ENCODE data around the gene EXOC4.
"Not testable (repeated sequence)": the region's sequence is repeated elsewhere in the genome, so short reads cannot be mapped to it uniquely, and the experiment has no call there.

Gene EXOC4

DNA sequence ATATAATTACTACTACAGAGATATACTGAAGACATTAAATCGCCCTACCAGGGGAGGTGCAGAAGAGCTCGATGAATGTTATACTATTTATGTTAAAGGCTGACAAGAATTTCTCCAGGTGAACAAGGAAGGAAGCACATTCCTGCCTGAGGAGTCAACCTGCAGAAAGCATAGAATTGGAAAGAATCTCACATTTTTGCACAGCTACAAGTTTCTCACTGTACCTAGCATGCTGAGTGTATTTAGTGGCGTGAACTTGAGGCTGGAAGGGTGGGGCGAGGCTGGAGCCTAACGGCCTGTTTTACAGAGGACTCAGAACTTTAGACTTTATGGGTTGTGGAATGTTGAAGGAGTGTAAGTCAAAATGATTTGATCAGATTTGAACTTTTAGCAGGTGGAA, 500.6 kb downstream of the EXOC4 start:
- DNase-seq (ENCODE audit: low spot score), result no peak

DNA sequence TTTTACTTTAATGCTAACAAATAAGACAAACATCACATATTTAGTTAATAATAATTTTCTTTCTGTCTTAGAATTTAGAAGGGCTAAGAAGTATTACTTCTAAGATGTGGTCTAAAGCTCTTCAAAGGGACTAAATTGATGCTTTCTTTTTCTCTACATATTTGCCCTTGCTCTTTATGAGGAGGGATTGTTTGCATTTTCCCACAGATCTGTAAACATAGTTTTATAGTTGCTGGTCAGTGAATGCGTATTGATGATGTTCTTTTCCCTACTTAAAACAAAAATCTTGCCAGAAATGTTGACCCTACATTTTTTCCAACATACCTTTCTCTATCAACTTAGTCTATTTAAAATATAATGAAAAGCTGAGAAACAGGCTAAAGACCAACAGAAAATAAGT, 501.8 kb downstream of the EXOC4 start:
- DNase-seq (ENCODE audit: low spot score), result no peak

DNA sequence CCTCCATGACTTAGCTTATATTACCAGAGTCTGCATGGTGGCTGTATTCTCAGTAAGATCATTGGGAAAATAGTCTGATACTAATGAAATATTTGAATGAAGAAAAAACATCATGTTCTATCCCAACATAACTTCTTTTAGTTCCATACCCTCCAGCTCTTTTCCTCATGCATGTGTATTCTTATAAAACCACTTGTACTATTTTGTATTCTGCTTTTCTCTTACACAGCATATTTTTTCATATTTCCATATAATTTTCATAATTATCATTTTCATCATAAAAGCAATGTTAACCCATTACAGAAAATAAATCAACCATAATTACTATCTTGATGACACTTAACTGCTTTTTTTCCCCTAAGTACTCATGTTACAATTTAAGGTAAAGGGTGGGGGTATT, 503.0 kb downstream of the EXOC4 start:
- no peak for DNase-seq (ENCODE audit: low spot score)

DNA sequence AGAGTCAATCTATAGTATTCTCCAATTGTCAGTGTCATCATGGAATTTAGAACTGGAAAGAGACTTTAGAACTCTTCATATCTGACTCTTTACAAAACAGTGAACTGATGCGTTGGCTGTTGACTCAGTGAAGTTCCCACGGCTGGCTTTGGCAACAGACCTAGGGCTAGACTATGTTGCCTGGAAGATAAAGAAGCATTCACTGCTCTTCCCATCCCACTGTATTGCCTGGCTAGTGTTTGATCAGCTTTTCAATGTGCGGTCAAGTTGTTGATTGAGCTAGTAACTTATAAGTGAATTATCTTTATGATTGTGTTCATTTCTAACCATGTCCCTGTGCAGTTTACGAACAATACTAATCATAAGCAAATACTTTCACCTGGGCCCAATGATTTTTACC, 508.6 kb downstream of the EXOC4 start:
- DNase-seq (ENCODE audit: low spot score), result no peak

DNA sequence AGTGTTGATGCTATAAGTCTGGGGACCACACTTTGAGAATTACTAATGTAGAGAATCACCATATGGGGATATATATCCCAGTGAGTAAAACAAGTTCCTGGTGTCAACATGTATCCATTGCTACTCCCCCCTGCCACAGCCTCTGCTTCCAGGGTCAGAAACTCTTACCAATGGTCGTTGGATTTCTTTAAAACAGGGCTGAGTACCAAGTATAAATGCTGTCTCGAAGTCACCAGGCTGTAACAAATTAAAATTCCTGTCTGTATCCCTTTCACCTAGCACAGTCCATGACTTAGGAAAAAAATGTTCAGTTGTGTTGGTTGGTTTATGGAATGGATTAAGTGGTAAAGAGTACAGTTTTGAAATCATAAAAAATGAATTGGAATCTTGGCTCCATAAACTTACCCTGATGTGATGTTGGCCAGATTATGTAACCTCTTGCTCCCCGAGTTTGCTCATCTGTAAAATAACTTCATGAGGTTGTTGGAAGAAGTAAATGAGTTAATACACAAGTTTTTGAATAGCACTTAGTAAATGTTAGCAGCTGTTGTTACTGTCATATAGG, 510.3 kb downstream of the EXOC4 start:
- DNase-seq (ENCODE audit: low spot score), result no peak

DNA sequence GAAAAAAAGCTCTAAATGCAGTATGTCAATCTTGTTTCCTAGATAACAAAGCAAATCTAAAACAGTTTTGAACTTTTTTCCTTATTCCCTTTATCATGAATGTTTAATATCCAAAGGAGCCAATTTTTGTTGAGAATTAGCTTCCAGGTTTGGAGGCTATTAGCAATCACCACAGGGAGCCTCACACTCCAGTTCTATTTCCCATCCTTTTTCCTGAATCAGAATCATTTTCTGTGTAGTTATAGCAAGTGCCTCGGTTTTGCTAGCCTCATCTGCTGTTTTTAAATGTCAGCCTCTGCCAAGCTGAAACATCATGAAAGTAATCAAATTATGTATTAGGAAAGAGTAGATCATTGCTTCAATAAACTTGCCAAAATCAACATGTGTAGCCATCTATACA, 516.8 kb downstream of the EXOC4 start:
- no peak for DNase-seq (ENCODE audit: low spot score)

DNA sequence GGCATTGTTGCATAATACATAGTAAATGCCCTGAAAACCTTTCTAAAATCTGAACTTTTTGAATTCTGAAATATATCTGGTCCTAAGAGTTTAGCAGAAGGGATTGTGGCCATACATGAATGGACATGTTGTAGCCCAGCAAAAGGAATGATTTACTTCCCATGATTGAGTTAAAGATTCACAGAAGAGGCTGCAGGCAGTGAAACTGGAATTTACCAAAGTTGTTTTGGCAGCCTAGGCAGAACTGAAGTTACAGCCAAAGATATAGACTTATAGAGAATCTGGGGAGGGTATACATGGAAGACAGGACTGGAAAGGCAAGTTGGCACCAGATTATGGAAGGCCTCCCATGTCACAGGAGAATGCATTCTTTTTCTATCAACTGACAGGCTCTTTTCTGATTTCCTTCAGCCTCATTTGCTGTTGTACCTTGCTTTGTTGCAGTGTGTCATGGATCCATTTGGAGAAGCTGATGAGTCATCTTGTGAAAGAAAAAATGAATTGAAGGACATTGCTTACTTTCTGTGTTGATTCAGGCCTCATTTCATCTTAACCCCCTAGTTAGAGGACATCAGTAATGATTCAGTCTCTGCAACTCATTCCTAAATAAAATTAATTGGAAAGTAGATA, 518.1 kb downstream of the EXOC4 start:
- DNase-seq (ENCODE audit: low spot score), result no peak

DNA sequence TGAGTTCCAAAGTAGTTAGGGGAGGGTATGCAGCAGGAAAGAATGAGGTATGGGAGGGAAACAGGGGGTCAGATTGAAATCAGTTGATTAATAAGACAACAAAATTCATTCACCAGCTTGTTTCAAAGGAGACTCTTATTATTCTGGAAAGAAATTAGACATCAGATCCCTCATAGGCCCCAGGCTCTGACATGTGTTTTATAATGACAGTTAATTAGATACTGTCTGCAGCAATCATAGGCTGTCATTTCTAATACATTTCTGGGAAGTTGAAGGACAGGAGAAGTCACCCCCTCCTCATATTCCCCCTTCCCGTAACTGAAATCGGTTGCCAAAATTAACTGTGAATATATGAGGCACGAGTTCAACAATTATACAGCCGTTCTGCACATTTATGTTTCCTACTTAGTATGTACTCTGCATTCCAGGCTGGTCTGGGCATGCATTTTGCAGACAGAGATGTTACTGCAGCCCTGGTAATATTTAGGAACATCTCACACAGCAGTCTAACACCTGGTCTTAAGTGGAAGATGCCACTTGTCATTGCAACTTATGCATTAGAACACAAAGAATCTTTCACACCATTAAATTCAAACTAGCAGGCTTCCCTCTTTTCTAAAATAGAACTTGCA, 519.0 kb downstream of the EXOC4 start:
- no peak for DNase-seq (ENCODE audit: low spot score)

DNA sequence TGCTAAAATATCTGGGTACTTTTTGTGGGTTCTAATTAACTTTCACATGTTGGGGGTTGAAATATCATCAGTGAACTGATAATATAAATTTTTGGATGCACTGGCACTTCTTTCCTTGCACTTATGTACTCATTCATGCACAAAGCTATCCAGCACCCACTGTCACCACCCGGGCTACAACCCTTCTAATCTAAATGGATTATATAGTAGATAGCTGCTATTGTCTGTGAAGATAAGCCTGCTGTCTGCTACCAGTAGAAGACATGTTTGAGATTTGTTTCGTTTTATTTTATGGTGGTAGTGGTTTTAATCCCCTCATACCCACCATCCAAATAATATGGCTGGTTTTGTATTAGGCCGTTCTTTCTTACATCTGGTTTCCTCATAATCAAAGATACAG, 520.7 kb downstream of the EXOC4 start:
- no peak for DNase-seq (ENCODE audit: low spot score)

DNA sequence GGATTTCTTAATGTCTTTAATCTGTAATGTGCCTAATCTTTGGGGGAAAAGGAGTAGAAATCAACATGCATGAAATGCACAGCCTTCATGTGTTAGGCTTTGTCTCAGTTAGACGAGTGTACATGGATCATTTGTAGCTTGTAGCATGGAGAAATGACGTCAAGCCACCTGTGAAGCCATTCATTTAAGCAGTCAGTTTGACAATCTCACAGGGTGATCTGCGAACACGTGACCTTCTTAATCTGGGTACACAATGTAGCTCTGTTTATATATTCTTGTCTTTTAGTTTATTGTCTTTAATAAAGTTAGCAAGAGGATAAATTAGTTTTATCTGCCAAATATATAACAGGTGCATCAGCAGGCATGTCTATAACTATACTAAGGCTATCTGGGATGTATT, 522.3 kb downstream of the EXOC4 start:
- DNase-seq (ENCODE audit: low spot score), result no peak

DNA sequence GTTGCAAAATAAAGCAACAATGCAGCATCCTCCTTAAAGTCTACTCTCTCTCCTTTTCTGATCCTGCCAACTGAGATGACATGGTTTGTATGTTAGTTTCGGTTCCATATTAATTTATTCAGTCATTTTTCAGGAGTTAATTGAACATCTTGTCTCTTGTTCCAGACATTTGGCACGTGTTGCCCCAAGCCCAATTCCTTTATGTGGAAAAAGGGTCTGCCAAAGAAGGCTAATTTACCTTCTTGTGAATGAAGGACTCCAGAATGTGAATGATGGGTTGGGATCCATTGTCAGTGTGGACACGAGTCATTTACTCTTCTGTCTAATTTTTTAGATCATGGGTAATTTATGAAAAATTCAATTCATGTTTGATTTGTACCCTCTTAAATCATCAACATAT, 523.4 kb downstream of the EXOC4 start:
- DNase-seq (ENCODE audit: low spot score), result no peak

DNA sequence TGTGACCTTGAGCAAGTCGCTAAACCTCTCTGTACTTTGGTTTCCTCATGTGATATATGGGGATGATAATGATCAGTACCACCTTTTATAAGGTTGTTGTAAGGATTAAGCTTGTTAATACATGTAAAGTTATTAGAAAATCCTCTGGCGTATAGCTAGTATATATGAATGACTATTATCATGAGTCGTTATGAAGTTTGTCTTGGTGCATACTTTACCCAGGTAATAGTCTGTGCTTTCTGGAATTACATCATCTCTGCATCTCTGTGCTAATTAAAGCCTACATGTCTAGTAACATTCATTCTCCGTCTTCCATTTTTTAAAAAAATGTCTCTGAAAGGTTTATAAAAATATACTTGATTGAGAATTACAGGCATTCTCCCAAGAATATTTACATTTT, 524.8 kb downstream of the EXOC4 start:
- no peak for DNase-seq (ENCODE audit: low spot score)

DNA sequence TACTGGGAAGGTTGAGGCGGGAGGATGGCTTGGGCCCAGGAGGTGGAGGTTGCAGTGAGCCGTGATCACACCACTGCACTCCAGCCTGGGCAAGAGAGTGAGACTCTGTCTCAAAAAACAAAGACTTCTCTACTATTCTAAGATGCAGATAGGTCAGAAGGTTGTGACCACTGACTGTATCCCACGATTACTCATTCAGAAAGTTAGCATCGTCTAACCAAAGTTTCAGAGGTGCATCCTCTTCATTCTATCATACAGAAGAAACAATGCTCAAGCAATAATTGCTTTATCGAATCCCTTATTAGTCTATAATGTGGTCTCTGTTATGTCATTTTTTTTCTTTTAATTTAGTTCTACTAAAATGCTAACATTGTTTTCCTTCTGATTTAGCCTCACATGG, 525.6 kb downstream of the EXOC4 start:
- DNase-seq (ENCODE audit: low spot score), result no peak

DNA sequence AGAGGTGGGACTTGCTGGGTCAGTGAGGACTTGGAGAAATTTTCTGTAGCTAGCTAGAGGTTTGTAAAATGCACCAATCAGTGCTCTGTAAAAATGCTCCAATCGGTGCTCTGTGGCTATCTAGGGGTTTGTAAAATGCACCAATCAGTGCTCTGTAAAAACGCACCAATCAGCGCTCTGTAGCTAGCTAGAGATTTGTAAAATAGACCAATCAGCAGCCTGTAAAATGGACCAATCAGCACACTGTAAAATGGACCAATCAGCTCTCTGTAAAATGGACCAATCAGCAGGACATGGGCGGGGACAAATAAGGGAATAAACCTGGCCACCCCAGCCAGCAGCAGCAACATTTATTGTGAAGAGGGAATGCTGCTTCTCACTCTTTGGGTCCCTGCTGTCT, 526.7 kb downstream of the EXOC4 start:
- DNase-seq (ENCODE audit: low spot score), result not testable (repeated sequence)

DNA sequence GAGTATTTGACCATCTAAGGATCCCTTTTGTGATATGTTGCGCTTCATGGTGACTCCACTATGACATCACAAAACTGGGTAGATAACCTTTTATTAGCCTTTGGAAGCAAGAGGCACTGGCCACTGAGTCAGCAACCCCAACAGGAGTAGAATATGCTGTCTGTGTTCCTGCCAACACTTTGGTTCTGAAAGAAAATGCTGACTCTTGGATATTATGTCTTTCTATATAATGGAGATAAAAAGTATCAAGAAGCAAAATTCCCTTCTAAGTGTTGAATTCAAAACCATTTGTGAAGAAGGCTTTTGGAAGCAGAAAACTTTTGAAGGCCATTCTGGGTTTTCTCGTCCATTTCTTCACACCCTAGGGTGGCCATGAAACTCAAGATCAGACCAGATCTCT, 528.0 kb downstream of the EXOC4 start:
- DNase-seq (ENCODE audit: low spot score), result no peak

DNA sequence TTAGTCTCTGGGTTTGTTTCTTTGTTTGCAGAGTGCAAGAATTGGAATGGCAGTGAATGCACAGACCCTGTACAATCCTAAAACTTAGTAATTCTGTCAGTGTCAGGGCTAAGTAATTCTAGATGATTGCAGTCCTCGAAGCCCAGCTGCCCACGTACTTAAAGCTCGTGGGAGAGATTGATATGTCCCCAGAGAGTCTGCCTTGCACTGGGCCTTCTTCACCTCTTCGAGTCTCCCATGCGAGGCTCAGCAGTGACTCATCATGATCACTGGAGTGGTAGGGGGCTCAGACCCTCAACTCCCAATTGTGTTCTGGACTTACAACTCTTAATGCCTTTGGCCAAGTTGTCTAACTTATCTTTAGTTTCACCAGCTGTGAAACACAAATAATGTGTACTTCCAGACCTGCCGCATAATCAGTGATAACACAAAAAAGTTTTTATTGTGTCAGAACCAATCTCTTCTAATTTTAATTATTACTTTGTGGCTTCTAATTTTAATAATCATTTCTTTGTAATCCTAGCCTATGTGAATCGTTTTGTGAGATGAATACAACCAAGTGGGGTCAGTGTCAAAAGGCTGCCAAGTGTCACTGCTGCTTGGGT, 528.7 kb downstream of the EXOC4 start:
- no peak for DNase-seq (ENCODE audit: low spot score)

DNA sequence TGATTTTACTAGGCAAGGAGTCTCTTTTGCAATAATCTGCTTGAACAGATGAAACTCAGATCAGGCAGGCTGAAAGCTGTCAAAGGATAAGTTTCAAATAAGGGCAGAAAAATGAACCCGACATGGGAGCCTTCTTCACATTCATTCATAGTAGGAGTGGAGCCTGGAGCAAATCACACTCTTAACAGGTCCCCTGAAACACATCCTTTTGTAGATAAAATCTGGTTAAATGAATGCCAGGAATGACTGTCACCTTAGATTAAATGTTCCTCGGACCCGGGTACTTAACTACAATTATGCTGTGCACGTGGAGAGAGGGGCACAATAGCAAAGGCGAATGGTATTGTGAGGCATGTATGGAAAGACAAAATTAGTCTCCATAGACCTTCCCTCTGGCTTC, 529.6 kb downstream of the EXOC4 start:
- no peak for DNase-seq (ENCODE audit: low spot score)

DNA sequence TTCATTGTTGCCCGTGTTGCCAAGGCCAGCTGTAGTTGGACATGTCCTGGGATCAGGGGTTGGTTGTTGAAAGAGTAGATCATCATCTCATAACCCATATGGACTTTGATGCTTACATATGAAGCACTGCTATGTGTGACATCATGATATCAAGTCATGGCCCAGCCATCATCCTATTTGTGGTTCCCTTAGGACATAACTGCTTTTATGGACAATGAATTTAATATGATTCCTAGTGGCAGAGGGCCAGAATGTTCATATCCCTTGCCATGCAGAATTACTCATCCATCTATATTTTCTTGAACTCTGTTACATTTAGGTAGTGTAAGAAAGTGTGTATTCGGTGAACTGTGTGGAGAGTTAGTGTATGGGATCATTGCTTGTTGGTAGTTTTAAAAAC, 530.4 kb downstream of the EXOC4 start:
- DNase-seq (ENCODE audit: low spot score), result no peak

DNA sequence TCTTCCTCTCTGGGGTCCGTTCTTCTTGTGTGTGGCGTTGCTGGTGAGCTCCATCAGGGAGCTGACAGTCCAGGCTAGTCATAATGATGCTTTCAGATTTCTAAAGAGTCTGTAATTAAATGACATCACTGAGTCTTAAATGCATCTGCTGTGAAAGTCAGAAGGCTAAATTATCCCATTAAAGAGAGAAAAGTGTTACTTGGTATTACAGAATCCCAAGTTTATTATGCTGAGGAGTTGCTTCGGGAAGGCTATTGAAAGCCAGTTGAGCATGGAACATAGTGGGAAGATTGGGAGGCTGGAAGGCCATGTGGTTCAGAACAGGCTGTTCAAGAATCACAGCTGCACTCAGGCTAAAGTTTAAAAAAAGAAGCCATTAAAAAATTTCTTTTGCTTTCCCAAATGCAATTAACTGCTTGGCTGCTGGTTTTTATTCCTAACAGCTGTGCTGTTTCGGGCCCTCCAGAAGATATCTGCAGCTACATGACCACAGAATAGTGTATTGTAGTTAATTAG, 531.7 kb downstream of the EXOC4 start:
- DNase-seq (ENCODE audit: low spot score), result no peak

DNA sequence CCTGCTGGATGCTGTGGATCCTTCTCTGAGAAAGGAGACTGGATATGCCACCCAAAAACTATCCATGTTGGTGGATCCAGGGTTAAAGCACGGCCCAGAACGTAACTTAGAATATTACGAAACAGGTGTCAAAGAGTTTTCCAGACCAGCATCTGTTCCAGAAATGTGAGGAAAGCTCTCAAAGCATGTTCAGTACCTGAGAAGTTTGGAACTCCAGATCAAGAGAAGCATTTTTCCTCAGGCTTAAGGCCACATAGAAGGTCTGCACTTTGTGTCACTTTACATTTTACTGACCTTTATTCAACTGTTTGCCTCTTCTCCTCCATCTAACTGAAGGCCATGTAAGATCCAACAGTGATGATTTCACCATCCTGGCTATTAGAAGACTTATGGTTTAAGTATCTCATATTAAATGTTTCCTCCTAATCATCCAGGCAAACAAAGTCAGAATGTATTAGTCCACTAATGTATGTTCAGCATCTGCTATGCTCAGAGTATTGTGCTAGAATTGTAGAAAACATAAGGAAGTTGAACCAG, 533.6 kb downstream of the EXOC4 start:
- DNase-seq (ENCODE audit: low spot score), result no peak

DNA sequence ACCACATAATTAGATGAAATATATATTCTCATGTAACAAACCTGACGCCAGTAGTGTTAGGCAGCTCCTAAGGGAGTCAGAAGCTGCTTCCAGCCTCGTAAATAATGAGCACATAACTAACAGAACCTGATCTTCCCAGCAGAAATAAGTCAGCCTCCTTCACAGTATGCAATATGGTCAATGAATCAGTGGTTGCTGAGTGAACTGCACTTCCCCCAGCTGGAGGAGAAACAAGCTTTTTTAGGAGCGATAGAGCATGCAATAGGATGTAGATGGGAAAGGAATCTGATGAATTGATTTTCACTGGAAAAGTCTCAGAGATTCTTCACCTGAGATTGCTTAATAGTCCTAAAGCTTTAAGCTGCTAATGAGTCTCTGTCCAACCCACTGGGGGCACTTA, 537.1 kb downstream of the EXOC4 start:
- no peak for DNase-seq (ENCODE audit: low spot score)

DNA sequence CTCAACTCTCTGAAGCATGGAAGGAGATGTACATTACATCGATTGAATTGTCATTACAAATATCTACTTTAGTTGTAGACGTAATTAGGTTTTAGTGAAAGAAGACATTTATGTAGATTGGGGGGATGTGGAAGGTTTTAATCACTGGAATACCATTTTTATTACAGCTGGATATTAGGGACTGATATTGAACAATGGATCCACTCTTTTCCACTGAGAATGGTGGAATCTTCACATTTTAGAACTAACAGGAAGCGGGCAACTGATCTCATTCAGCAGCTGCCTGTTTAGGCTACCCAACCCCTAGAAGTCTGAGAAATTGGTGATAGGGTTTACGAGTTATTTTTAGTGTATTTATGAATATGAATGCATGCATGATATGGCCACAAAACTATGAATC, 538.0 kb downstream of the EXOC4 start:
- no peak for DNase-seq (ENCODE audit: low spot score)

DNA sequence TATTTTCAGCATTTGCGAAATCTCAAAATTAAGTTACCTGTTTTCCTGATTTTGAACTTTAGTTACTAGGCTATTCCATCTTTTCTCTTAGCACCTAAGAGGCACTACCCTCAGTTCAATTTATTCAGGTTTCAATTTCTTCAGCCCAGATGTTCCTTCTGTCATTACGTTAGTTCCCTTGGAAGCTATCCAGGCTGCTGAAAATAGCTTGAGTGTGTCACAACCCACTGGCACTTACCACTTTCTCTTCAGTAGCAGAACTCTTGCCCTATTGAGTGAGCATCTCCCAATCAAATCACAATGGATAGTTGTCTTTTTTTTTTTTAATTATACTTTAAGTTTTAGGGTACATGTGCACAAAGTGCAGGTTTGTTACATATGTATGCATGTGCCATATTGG, 541.6 kb downstream of the EXOC4 start:
- no peak for DNase-seq (ENCODE audit: low spot score)
